Thyroid gland (tissue), 4 donors: ENCODE measurements around the gene ZNF654.

Source experiments
- POLR2A ChIP-seq, 2 donors: fragments of 450-650 bp; IDR thresholded peaks; one replicate each; pipeline ENCODE4 v1.6.1; 2017; ENCODE audit warnings: antibody characterized with exemption in 2 of 2, mild to moderate bottlenecking in 2 of 2, moderate library complexity in 1 of 2
- TF ChIP-seq, protein P1 (sequence below), 6 experiments: fragments of 200-600 bp in 3 of 6; fragments of 450-650 bp in 3 of 6; sonication (generic) in 3 of 6; IDR thresholded peaks; one replicate each; pipeline ENCODE4 v1.5.1; 2016 to 2019; ENCODE audit warnings: antibody characterized with exemption in 6 of 6, mild to moderate bottlenecking in 2 of 6, inconsistent platforms in 1 of 6, moderate library complexity in 1 of 6

DNA sequence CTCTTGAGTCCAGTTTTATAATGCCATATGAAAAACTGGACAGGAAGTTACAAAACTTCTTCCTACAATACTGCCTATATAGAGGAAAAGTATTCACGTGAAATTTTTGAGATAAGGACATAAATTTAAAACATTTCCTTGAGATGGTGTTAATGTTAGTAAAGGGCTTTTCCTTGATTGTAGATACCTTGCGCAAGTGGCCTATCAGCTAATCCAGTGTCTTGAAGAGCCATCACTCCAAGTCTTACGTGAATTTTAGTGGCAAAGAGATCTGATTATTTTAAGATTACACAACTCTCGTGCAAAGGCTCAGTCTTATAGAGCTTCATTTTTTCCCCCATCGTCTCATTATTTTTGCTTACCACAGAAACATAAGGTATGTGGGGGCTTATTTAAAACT lies 109.1 kb downstream of the ZNF654 start:
- TF ChIP-seq, protein P1, sequence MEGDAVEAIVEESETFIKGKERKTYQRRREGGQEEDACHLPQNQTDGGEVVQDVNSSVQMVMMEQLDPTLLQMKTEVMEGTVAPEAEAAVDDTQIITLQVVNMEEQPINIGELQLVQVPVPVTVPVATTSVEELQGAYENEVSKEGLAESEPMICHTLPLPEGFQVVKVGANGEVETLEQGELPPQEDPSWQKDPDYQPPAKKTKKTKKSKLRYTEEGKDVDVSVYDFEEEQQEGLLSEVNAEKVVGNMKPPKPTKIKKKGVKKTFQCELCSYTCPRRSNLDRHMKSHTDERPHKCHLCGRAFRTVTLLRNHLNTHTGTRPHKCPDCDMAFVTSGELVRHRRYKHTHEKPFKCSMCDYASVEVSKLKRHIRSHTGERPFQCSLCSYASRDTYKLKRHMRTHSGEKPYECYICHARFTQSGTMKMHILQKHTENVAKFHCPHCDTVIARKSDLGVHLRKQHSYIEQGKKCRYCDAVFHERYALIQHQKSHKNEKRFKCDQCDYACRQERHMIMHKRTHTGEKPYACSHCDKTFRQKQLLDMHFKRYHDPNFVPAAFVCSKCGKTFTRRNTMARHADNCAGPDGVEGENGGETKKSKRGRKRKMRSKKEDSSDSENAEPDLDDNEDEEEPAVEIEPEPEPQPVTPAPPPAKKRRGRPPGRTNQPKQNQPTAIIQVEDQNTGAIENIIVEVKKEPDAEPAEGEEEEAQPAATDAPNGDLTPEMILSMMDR (IDR thresholded peaks at IDR 0.05), result no peak
- TF ChIP-seq POLR2A (IDR thresholded peaks at IDR 0.05), result no peak
